Mucosa of descending colon (tissue), 3 donors: Measurements from ENCODE around the gene RHEB. TPM values are rescaled to one million over a fixed set of nuclear protein-coding genes. Genes with fewer than 3 reads are reported as not detected.

Experiments
- ATAC-seq: fragments of 200-7000 bp; cut with Tn5 transposase; one replicate; pipeline ENCODE4 v1.9.1; 2020; ENCODE audit warnings: mild to moderate bottlenecking, moderate library complexity
- DNase-seq, 3 donors: peaks; one replicate each; pipeline ENCODE4 v3.0.0-alpha.2; 2020
- H3K36me3 ChIP-seq: fragments of 200-600 bp; one replicate; pipeline ENCODE4 v1.8.0; 2021; ENCODE audit warnings: low read depth, mild to moderate bottlenecking
- H3K4me1 ChIP-seq: fragments of 200-600 bp; one replicate; pipeline ENCODE4 v1.8.0; 2021; ENCODE audit warnings: low read depth, mild to moderate bottlenecking
- H3K4me3 ChIP-seq: fragments of 200-600 bp; one replicate; pipeline ENCODE4 v1.8.0; 2021; ENCODE audit warnings: mild to moderate bottlenecking
- H3K9me3 ChIP-seq: fragments of 200-600 bp; one replicate; pipeline ENCODE4 v1.8.0; 2021; ENCODE audit warnings: mild to moderate bottlenecking
- intact Hi-C, 2 donors: fragments of 100-400 bp; cut with DNase I in 1 of 2; cut with micrococcal nuclease in 1 of 2; formaldehyde crosslinking; loops; one replicate each; pipeline versions ENCODE4 v1.11.0 to v1.11.1; 2022; cut with DNase I, micrococcal nuclease
- total RNA-seq, 3 donors: library from RNA; stranded (reverse); fragmentation: NEBNext Ultra II Directional in 2 of 3; extraction: Animal tissue kit (Norgen Biotek cat#: 25700) in 2 of 3; gene quantifications; one replicate each; pipeline versions ENCODE4 v1.2.1 to v1.2.4, GENCODE V29; 2021 to 2023
- TF ChIP-seq, protein P1 (sequence below): fragments of 200-600 bp; IDR thresholded peaks from one replicate; pipeline ENCODE4 v1.8.0; 2022; ENCODE audit warnings: antibody characterized with exemption, mild to moderate bottlenecking
- donor health status: DM: no; HTN: no; CAD: no; lungs with moderate emphysema.
- donor health status: DM: no; HTN: no; CAD: no.
- donor health status: DM: no; HTN: yes; CAD: no.

The RHEB gene
- total RNA-seq, 3 donors from 2014 or later = 40.3 to 114 (median 73.5) TPM

DNA sequence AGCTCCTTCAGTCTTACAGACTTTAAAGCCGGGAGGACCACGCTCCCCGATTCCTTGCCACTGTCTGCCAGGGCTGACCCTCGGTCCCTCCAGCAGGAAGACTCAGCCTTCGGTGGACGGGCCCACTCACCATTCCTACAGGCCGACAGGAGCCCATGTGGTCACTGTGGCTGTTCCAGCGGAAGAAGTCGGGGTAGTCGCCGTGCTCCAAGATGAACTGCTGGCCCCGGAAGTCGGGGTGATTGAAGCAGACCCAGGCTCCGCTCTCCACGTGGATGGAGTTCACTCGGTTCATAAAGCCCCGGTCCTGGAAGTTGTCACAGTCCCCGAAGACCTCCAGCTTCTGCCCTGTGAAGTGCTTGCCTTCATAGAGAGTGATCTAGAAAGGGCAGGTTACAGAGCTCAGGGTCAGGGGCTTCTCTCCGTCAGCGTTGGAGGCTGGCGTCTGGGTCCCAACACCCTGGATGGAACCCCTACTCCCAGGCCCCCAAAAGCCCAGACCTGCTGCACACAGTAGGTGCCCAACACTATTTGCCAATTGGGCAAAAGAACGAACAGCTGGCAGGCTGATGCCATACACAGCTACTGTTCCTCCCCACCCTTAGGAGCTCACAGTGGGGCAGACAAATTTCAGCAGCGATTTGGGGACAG is 81.7 kb downstream of the RHEB start:
- Histone ChIP-seq H3K4me1 (peaks cover 7% of the 10 kb centered on the region), H3K9me3 (no peaks in the 10 kb centered on the region), H3K36me3 (no peaks in the 10 kb centered on the region), H3K4me3 (no peak overlapping the region)
- TF ChIP-seq, protein P1, sequence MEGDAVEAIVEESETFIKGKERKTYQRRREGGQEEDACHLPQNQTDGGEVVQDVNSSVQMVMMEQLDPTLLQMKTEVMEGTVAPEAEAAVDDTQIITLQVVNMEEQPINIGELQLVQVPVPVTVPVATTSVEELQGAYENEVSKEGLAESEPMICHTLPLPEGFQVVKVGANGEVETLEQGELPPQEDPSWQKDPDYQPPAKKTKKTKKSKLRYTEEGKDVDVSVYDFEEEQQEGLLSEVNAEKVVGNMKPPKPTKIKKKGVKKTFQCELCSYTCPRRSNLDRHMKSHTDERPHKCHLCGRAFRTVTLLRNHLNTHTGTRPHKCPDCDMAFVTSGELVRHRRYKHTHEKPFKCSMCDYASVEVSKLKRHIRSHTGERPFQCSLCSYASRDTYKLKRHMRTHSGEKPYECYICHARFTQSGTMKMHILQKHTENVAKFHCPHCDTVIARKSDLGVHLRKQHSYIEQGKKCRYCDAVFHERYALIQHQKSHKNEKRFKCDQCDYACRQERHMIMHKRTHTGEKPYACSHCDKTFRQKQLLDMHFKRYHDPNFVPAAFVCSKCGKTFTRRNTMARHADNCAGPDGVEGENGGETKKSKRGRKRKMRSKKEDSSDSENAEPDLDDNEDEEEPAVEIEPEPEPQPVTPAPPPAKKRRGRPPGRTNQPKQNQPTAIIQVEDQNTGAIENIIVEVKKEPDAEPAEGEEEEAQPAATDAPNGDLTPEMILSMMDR = no peak
- intact Hi-C loops = no loop called here
- DNase-seq (no peak), ATAC-seq (no peak)

DNA sequence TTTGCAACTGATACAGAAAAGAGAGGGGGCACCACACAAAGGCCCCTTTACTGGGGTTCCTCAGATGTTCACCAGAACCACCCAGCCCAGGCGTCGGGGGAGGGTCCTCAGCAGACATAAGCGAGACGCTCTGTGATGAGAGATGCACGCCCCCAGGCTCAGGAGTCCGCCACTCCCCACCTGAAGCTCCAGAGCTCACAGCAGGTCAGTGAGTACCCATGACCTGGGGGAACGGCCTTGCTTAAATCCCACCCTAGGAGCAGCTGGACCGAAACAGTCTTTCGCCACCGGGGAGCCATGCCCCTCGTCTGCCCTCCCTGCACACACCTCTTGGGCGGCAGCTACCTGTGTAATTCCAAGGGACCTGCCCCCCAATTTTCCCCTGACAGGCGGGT is 82.5 kb downstream of the RHEB start:
- no peak for DNase-seq

DNA sequence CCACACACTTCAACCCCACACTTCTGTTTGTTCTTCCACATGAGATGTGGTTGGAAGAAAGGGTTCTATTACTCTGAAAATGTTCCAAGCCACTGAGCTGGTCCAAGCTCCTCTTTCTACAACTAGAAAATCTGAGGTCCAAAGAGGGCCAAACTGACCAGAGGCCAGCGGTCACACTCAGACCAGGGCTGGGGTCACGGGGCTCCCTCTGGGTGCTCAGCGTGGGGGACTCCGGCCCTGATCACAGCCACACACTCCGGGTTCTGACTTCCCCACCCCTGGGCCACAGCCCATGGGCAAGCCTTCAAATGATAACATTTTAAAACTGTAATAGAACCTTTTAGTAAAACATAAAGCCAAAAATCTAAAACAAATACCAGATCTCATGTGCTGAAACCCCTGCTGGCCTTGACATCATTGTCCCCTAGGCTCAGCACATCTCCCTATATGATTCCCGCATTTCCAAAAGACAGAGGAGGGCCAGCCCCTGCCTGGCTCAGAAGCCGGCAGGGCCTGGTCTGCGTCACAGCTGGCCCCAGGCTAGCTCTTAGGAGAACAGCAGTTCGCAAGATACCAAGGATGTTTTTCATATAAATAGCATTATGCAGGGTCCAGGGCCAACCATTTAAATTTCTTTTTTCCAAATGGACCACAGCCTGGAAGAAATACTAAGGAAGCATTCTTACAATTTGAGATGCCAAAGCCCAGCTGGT is 83.1 kb downstream of the RHEB start:
- intact Hi-C loops = no loop called here
- H3K9me3 ChIP-seq = no peaks in the 10 kb centered on the region
- H3K36me3 ChIP-seq = no peaks in the 10 kb centered on the region
- TF ChIP-seq, protein P1 = no peak
- peaks cover 7% of the 10 kb centered on the region for H3K4me1 ChIP-seq
- ATAC-seq (no peak), DNase-seq (no peak)
- no peak overlapping the region for H3K4me3 ChIP-seq

More for the DNA sequence above, 82.5 kb downstream of the RHEB start:
- H3K36me3 ChIP-seq = no peaks in the 10 kb centered on the region
- TF ChIP-seq, protein P1 = no peak
- no peak overlapping the region for H3K4me3 ChIP-seq
- H3K4me1 ChIP-seq = peaks cover 7% of the 10 kb centered on the region
- ATAC-seq = no peak
- no peaks in the 10 kb centered on the region for H3K9me3 ChIP-seq
- intact Hi-C loops = no loop called here

DNA sequence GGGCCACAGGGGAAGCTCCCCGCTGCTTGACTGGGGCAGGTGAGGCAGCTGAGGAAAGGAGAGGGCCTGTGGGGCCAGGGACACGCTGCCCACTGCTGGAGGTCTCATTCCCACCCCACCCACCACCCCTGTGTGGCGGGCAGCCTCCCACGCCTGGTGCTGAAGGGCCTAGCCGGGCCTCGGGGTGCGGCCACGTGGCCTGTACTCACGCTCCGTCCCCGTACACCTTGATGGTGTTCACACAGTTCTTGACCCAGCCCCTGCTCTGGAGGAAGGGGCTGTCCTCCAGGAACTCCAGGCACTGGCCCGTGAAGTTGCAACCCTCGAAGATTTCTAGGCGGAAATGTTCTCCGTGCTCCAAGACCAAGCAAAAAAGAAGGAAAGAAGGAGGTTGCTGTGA is 83.7 kb downstream of the RHEB start:
- TF ChIP-seq, protein P1 = no peak
- Histone ChIP-seq H3K9me3 (no peaks in the 10 kb centered on the region), H3K36me3 (no peaks in the 10 kb centered on the region), H3K4me3 (no peak overlapping the region), H3K4me1 (peaks cover 7% of the 10 kb centered on the region)
- intact Hi-C loops = no loop called here
- ATAC-seq (no peak), DNase-seq (no peak)

DNA sequence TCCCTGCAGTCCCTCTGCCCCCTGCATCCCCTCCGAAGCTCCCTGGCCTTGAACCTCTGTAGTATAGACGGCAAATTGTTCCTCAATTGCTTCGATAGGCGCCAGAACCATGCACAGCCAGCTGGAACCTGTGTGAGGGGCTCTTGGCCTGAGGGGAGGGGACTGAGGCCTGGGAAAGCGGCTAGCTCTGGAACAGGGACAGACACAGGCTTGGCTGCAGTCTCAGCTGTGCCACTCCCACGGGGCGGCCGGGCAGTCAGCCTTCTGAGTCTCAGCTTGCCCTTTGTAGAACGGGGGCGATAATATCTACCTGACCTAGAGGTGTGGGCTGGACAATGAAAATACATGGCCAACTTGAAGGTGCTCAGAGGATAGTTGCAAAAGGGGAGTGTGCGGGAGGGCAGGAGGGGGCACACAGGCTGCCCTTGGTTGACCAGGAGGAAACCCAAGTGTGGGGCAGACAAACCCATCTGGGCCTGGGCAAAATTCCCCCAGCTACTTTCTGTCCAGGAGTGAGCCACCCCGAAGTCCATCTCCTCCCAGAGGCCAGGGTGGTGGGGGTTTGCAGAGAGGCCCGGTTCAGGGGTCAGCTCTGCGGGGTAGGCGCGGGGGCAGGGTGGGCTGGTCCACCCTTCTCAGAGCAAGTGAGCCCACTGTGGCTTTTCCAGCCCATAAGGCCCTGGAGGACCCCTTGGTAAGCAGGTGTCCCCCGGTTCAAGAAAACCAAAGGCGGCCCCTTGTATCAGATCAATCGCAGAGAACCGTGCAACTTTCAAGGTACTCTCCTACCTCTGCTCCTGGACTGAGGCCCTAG is 84.4 kb downstream of the RHEB start:
- peaks cover 7% of the 10 kb centered on the region for H3K4me1 ChIP-seq
- no peak overlapping the region for H3K4me3 ChIP-seq
- H3K9me3 ChIP-seq = no peaks in the 10 kb centered on the region
- no peaks in the 10 kb centered on the region for H3K36me3 ChIP-seq
- ATAC-seq = no peak
- intact Hi-C loops = no loop called here
- TF ChIP-seq, protein P1 = no peak
- DNase-seq = no peak
